ENCODE measurements around the gene KRT76. TPM values are rescaled to one million over a fixed set of nuclear protein-coding genes. Genes with fewer than 3 reads are reported as not detected.

KRT76 gene
- total RNA-seq, 1 experiment from 2014 or later = not detected

DNA sequence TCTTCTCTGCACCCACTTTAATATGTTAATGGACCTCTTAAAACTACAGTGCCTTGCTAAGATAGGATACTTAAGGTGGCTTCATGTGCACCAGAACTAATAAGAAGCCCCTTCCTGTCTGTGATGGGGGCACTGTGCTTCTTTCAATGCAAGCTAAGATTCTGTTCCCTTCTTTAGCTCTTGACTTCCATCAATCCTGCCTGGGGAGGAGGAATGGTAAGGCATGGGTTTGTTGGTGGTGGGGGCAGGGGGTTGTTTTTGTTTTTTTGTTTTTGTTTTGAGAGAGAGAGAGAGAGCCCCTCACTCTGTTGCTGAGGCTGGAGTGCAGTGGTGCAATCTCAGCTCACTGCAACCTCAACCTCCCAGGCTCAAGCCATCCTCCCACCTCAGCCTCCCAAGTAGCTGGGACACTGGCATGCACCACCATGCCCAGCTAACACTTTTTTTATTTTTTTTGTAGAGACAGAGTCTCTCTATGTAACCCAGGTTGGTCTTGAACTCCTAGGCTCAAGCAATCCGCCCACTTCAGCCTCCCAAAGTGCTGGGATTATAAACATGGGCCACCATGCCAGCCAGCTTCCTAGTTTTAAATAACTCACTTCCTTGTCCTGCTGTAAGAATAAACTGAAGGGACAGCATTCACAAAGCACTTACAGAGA is 23.2 kb upstream of the KRT76 start:
- H3K27ac ChIP-seq (ENCODE audit: insufficient read length, low read depth, low read length) = no peak overlapping the region
- no peaks in the 10 kb centered on the region for H3K9me3 ChIP-seq (ENCODE audit: control insufficient read depth, low read depth, low read length)
- H3K27ac Mint-ChIP-seq = peak overlapping the region in 1 of 3 experiments; percentile 6; a peak in 2 of 7 replicates
- no CpG with 5 or more reads among the region's 1 CpG for WGBS (ENCODE audit: extremely low coverage, insufficient read length, low lambda C conversion rate)
- H3K4ac ChIP-seq (ENCODE audit: low read depth, low read length) = no peak overlapping the region
- H4K91ac ChIP-seq (ENCODE audit: insufficient read length, low read depth, low read length) = no peak overlapping the region
- H3K36me3 Mint-ChIP-seq (ENCODE audit: insufficient read depth in 1 of 3, low read depth in 3 of 3) = no peaks in the 10 kb centered on the region
- no peaks in the 10 kb centered on the region for H3K27me3 Mint-ChIP-seq (ENCODE audit: low read depth)
- no peak overlapping the region for H3K4me3 Mint-ChIP-seq
- H3T11ph ChIP-seq (ENCODE audit: low read length) = no peak overlapping the region
- H2AFZ ChIP-seq (ENCODE audit: low read length) = no peak overlapping the region
- no peak overlapping the region for H3K14ac ChIP-seq (ENCODE audit: insufficient read depth, low read length)
- no peak overlapping the region for H3K23ac ChIP-seq (ENCODE audit: insufficient read length, low read depth, low read length)
- no peak overlapping the region for H3K56ac ChIP-seq (ENCODE audit: insufficient read length, low read depth, low read length)
- H3K18ac ChIP-seq (ENCODE audit: insufficient read length, low read depth, low read length) = no peak overlapping the region
- no peaks in the 10 kb centered on the region for H3K27me3 ChIP-seq (ENCODE audit: insufficient read depth, low read length)
- H3K79me2 ChIP-seq (ENCODE audit: insufficient read depth, low read length) = no peaks in the 10 kb centered on the region
- no peak overlapping the region for H4K5ac ChIP-seq (ENCODE audit: insufficient read length, low read depth, low read length)
- H3K9me3 Mint-ChIP-seq = no peaks in the 10 kb centered on the region
- H2BK5ac ChIP-seq (ENCODE audit: insufficient read length, low read length) = no peak overlapping the region
- H2AK5ac ChIP-seq (ENCODE audit: insufficient read length, low read length) = no peak overlapping the region
- H2BK15ac ChIP-seq (ENCODE audit: low read depth, low read length) = no peak overlapping the region
- H3K79me1 ChIP-seq (ENCODE audit: insufficient read depth, low read depth, low read length, poor library complexity, severe bottlenecking) = no peaks in the 10 kb centered on the region
- H3K4me1 ChIP-seq (ENCODE audit: insufficient read depth, low read length) = peaks cover 10% of the 10 kb centered on the region; the same call in 1 of the 2 replicates
- H4K8ac ChIP-seq (replicated peaks; ENCODE audit: insufficient read length, low read depth, low read length) = no peak overlapping the region
- H3K4me1 Mint-ChIP-seq = peaks cover 30 to 37% of the 10 kb centered on the region in 2 experiments
- TF ChIP-seq, protein P1, sequence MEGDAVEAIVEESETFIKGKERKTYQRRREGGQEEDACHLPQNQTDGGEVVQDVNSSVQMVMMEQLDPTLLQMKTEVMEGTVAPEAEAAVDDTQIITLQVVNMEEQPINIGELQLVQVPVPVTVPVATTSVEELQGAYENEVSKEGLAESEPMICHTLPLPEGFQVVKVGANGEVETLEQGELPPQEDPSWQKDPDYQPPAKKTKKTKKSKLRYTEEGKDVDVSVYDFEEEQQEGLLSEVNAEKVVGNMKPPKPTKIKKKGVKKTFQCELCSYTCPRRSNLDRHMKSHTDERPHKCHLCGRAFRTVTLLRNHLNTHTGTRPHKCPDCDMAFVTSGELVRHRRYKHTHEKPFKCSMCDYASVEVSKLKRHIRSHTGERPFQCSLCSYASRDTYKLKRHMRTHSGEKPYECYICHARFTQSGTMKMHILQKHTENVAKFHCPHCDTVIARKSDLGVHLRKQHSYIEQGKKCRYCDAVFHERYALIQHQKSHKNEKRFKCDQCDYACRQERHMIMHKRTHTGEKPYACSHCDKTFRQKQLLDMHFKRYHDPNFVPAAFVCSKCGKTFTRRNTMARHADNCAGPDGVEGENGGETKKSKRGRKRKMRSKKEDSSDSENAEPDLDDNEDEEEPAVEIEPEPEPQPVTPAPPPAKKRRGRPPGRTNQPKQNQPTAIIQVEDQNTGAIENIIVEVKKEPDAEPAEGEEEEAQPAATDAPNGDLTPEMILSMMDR (conservative IDR thresholded peaks at IDR 0.05) = no peak
- peaks cover 3% of the 10 kb centered on the region for H4K20me1 ChIP-seq (ENCODE audit: control insufficient read depth, insufficient read depth, insufficient read length)
- DNase-seq = no peak
- no peaks in the 10 kb centered on the region for H3K23me2 ChIP-seq (ENCODE audit: insufficient read length, low read depth, low read length, poor library complexity, severe bottlenecking)
- no peak overlapping the region for H3K9ac ChIP-seq (ENCODE audit: extremely low read depth, insufficient read length, low read length)
- no peak overlapping the region for H3K4me2 ChIP-seq (ENCODE audit: insufficient read depth, insufficient read length, low read length)
- no peak overlapping the region for H2BK20ac ChIP-seq (ENCODE audit: low read depth, low read length, poor library complexity, severe bottlenecking)
- H2BK120ac ChIP-seq (ENCODE audit: low read depth, low read length, poor library complexity, severe bottlenecking) = no peak overlapping the region
- no peak overlapping the region for H2BK12ac ChIP-seq (ENCODE audit: insufficient read length, low read depth, low read length)

Measured in H9 (cell line).